ENCODE measurements around the gene SSR2.
"Not testable (repeated sequence)": the region's sequence is repeated elsewhere in the genome, so short reads cannot be mapped to it uniquely, and the experiment has no call there.

DNA sequence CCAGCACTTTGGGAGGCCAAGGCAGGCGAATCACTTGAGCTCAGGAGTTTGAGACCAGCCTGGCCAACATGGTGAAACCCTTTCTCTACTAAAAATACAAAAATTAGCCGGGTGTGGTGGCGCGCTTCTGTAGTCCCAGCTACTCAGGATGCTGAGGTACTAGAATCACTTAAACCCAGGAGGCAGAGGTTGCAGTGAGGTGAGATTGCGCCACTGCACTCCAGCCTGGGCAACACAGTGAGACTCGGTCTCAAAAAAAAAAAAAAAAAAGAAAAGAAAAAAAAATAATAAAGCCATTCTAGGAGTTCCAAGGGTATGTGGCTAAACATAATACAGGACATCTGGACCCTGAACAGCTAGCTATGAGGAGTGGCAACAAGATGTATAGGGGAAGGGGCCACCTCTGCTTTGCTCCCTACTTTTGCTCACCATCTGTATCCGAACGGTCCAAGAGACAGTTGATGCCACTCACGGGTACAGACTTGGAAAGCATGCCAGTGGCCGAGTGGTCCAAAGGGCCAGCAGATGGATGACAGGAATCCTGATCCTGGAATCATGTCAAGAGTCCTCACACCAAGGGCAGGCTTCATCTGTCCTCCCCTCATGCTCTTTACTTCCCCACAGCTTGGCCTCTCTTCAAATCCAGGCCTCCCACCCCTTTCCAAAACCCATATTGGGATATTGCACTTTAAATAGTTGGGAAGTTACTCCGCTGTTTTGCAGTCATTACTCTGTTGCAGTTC, 35.7 kb downstream of the SSR2 start:
- TF ChIP-seq, protein P1, sequence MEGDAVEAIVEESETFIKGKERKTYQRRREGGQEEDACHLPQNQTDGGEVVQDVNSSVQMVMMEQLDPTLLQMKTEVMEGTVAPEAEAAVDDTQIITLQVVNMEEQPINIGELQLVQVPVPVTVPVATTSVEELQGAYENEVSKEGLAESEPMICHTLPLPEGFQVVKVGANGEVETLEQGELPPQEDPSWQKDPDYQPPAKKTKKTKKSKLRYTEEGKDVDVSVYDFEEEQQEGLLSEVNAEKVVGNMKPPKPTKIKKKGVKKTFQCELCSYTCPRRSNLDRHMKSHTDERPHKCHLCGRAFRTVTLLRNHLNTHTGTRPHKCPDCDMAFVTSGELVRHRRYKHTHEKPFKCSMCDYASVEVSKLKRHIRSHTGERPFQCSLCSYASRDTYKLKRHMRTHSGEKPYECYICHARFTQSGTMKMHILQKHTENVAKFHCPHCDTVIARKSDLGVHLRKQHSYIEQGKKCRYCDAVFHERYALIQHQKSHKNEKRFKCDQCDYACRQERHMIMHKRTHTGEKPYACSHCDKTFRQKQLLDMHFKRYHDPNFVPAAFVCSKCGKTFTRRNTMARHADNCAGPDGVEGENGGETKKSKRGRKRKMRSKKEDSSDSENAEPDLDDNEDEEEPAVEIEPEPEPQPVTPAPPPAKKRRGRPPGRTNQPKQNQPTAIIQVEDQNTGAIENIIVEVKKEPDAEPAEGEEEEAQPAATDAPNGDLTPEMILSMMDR (IDR thresholded peaks at IDR 0.05), result not testable (repeated sequence)
- not testable (repeated sequence) for TF ChIP-seq POLR2AphosphoS5 (IDR thresholded peaks at IDR 0.05); EP300 (IDR thresholded peaks at IDR 0.05); POLR2A (IDR thresholded peaks at IDR 0.05; ENCODE audit: low read depth)

Measured in esophagus muscularis mucosa (tissue), 4 donors.